GM19397 (cell line): ENCODE data around the gene TUBGCP6.

Experiments
- ATAC-seq: cut with Tn5 transposase; IDR thresholded peaks from one replicate; pipeline ENCODE4 v1.9.1; 2021; ENCODE audit warnings: mild to moderate bottlenecking, moderate library complexity; ENCODE audit not compliant: unreplicated experiment

Gene TUBGCP6

DNA sequence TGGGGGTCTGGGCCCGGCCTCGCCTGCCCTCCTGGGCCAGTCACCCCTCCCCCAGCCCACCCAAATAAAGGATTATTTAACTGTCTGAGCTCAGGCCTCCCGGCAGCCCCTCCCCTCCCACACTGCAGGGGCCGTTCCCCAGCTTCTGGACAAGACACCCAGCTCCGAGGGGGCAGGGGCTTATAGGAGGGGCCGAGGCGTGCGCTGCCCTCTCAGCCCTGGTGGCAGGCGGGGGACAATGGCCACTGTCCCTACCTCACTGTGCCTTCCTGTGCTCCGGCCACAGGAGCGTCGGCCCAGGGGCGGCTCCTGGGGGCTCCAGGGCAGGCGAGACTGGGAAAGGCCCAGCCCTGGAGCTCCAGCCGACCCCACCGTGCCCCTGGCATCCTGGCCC, 46.2 kb downstream of the TUBGCP6 start:
- no peak for ATAC-seq

- ATAC-seq: no peak
Measured at GRCh38 chr22:50197856-50198623, 46.8 kb downstream of the TUBGCP6 start.

DNA sequence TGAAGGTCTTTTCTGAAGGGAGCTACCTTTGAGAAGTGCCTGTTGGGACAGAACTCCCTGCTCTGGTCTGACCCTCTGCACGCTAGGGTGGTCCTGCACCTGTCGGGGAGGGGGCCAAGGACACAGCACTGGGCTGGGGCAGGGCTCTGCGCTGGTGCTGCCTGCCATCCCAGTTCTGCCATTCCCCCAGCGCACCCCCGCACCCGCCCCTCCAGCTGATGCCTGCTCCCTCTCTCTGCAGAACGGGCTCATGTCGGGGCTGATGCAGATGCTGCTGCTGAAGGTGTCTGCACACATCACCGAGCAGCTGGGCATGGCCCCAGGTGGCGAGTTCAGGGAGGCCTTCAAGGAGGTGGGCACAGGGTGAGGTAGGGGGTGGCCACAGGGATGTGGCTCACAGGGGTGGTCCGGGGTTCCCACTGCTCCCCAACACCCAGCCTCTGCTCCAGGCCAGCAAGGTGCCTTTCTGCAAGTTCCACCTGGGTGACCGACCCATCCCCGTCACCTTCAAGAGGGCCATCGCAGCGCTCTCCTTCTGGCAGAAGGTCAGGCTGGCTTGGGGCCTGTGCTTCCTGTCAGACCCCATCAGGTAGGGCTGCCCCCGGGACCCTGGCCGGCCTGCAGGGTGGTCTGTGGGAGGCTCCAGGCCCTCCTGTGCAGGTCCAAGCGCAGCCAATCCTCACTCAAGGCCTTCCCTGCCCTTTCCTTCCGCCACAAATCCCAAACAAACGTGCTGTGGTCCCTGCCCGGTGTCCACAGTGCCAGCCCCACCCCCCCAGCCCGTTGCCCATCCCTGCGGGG, 47.6 kb downstream of the TUBGCP6 start:
- no peak for ATAC-seq

GRCh38 chr22:50196256-50196655, 48.6 kb downstream of the TUBGCP6 start:
- ATAC-seq: no peak

DNA sequence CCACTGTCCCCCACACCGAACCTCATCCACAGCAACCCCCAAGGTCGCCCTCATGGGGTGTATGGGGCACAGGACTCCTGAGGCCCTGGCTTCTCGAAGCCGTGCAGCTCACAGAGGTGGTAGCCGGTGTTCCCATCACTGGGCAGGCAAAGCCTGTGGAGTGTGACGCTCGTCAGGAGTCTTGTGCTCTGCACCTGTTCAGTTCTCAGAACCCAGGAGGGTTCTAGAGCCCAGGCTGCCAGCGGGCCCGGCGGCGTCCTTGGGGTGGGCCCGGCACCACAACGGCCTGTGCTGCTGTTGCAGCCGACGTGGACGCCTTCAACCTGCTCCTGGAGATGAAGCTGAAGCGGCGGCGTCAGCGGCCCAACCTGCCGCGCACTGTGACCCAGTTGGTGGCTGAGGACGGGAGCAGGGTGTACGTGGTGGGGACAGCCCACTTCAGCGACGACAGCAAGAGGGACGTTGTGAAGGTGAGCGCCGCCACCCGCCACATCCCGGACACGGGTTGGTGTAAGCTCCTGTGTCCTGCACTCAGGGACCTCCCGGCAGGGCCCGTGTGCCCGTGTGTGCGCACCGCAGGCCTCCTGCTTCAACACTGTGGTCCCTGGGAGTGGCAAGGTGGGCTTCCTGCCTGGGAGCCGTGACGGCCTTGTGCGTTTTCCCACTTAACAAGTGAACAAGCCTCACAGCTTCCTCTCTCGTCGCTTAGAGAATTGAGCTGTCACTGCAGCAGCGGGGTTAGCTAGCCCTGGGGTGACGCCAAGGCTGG, 50.6 kb downstream of the TUBGCP6 start:
- no peak for ATAC-seq

DNA sequence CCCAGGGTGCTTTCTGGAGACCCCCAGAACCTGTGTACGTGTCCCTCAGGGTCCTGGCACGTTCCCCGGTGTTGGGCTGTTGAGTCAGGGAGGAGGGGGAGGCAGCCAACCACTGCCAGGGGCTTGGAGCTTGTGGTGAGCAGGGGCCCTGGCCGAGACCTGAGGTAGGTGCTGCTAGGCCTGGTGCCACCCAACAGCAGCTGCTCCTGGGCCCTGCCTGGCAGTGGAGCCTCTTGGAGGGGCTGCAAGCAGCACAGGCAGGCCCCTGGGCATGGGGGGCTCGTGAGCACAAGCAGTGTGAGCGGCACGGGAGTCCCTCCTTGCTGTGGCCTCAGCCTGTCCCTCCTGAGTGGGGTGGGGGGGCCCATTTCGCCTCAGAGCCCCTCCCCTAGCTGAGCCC, 51.2 kb downstream of the TUBGCP6 start:
- no peak for ATAC-seq

GRCh38 chr22:50192436-50193204, 52.2 kb downstream of the TUBGCP6 start:
- no peak for ATAC-seq

GRCh38 chr22:50190941-50191741, 53.7 kb downstream of the TUBGCP6 start:
- peak; percentile 15 for ATAC-seq

- ATAC-seq: peak; percentile 40
Measured at GRCh38 chr22:50190182-50190940, 54.5 kb downstream of the TUBGCP6 start.

DNA sequence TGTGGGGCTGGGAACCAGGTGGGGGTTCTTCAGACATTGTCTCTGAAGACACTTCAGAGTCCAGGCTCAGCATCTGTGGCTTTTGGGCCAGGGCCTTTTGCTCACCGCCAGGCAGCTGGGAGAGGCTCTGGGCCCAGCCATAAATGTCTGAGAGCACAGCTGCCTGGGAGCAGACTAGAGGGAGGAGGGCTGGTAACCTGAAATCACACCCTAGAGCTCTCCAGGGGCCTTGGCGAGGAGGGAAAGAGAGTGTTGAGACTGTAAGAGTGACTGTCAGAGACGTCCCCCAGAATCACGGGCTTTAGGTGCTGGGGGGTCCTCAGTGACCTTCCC, 55.0 kb downstream of the TUBGCP6 start:
- ATAC-seq: no peak

GRCh38 chr22:50189184-50189848, 55.5 kb downstream of the TUBGCP6 start:
- ATAC-seq: no peak

- no peak for ATAC-seq
Measured at GRCh38 chr22:50188356-50188755, 56.5 kb downstream of the TUBGCP6 start.

DNA sequence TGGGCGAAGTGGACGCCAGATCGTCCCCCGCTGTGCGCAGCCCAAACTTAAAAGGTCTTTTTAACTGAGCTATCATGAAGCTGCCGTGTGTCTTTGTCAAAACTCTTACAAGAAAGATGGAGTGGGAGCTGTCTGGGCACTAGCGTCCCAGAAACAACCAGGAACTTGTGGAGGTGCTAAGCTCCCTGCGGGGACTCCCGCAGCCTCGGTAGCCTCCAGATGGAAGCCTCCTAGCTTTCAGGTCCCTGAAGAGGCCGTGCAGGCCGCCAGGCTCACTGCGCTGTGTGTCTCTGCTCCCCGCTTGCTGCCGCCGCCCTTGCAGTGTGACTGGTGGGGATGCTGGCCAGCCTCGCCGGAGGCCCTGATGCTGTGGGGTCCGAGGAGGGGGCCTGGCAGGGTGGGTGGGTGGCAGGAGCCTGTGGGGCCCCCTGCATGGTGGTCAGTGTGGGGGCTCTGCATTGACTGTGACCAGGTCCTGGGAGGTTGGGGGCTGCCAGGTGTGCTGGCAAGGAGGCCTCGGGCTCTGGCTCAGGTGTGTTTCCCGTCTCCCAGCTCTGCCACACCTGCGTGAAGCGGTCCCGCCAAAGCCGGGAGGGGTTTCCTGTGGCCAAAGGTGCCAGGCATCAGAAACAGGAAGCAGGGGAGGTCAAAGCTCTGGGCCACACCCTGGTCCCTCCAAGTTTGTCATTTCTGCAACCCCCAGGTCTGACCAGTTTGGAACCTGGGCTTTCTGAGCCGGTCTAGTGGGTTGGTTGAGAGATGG, 57.9 kb downstream of the TUBGCP6 start:
- no peak for ATAC-seq

DNA sequence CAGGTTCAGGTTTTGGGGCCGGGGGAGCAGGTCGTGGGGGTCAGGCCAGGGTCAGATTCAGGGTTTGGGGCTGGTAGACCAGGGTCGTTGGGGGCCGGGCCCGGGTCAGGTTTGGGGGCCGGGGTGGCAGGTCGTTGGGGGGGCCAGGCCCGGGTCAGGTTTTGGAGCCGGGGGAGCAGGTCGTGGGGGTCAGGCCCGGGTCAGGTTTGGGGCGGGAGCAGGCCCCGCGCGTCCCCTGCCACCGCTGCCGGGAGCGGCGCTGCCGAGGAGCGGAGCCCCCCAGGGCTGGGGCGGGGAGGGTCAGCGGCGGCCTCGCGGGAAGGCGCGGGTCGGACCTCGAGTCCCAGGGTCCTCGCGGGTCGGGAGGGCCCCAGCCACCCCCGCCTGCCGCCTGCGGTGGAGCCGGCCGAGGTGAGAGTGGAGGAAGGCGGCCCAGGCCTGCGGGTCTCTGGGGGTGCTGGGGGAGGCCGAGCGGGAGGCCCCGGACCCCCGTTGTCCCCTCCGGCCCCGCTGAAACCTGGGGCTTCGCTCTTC, 58.6 kb downstream of the TUBGCP6 start:
- ATAC-seq: no peak

DNA sequence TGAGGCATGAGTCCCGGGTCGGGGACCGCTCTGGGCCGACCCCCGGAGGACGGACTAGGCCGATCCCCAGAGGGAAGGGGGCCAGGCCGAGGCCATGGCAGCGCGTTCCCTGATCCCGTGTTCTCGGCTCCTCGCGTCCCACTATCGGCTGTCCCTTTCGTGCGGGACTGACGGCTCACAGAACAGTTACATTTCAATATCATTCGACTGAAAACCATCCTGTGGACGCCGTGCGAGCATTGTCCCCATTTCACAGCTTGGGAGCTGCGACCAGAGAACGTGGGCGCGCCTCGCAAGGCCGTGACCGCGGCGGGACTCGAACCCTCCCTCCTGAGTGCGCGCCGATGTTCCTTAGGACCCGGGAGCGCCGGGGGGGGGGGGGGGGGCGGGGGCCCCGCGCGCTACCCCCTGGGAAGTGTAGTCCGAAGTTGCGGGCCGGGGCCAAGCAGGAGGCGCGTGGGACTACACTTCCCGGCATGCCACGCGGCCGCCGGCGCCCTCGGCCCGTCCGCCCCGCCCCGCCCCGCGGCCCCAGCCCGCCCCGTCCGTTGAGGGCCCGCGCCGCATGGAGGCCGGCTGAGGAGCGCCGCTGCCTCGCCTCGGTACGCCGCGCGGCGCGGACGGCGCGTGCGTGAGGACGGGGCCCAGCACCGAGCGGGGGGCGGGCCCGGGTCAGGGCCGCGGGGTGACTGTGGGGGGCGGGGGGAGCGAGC, 59.3 kb downstream of the TUBGCP6 start, which contains the start of gene TRABD:
TRABD (plus strand) TSS at position 539 of the 713 bp plus-strand sequence. CDS start 7,148 bp downstream, outside the sequence.
- peak; percentile 35 for ATAC-seq

GRCh38 chr22:50184902-50185374, 59.9 kb downstream of the TUBGCP6 start:
- no peak for ATAC-seq
